HG03060 (cell line): ENCODE data around the gene ACTA2.

Experiments
- ATAC-seq: cut with Tn5 transposase; IDR thresholded peaks from one replicate; pipeline ENCODE4 v1.9.1; 2021; ENCODE audit warnings: low read depth, moderate number of reproducible peaks; ENCODE audit not compliant: unreplicated experiment

ACTA2 gene

GRCh38 chr10:88898727-88899126 is 53.8 kb downstream of the ACTA2 start:
- no peak for ATAC-seq

- no peak for ATAC-seq
These were observed 55.3 kb downstream of the ACTA2 start for GRCh38 chr10:88896994-88897853.

- ATAC-seq: no peak
These were observed 56.1 kb downstream of the ACTA2 start for GRCh38 chr10:88896372-88896993.

GRCh38 chr10:88895250-88895649 is 57.3 kb downstream of the ACTA2 start:
- no peak for ATAC-seq

GRCh38 chr10:88893611-88894010 is 59.0 kb downstream of the ACTA2 start:
- ATAC-seq: no peak

GRCh38 chr10:88892222-88892967 is 60.2 kb downstream of the ACTA2 start:
- no peak for ATAC-seq

- no peak for ATAC-seq
These were observed 61.7 kb downstream of the ACTA2 start for GRCh38 chr10:88890681-88891381.

- no peak for ATAC-seq
These were observed 62.8 kb downstream of the ACTA2 start for GRCh38 chr10:88889559-88890337.

GRCh38 chr10:88888810-88889445 is 63.6 kb downstream of the ACTA2 start:
- ATAC-seq: no peak

- ATAC-seq: no peak
These were observed 66.0 kb downstream of the ACTA2 start for GRCh38 chr10:88886557-88886956.
